Naive B cell (primary cell): ENCODE data around the gene PTCH2. TPM values are rescaled to one million over a fixed set of nuclear protein-coding genes. Genes with fewer than 3 reads are reported as not detected.
A peak's percentile ranks its signal among the peaks of the same experiment; 100 is the strongest.
"Not testable (repeated sequence)": the region's sequence is repeated elsewhere in the genome, so short reads cannot be mapped to it uniquely, and the experiment has no call there.

Source experiments
- ATAC-seq, 2 donors: fragments of 150-1000 bp; cut with Tn5 transposase; 2 replicates each; pipeline ENCODE4 v1.10.0; 2021; ENCODE audit warnings: low read depth in 2 of 2, mild to moderate bottlenecking in 2 of 2, moderate library complexity in 2 of 2
- DNase-seq: peaks from one replicate; pipeline ENCODE4 v3.0.0; 2022
- H3K27ac Mint-ChIP-seq, 6 donors: one replicate each; pipeline ENCODE4 v1.8.0; 2020 to 2022; ENCODE audit warnings: mild to moderate bottlenecking in 6 of 6, mixed read lengths in 6 of 6, moderate library complexity in 5 of 6, inconsistent platforms in 2 of 6
- H3K27me3 Mint-ChIP-seq, 3 donors: one replicate each; pipeline ENCODE4 v1.8.0; 2021 to 2022; ENCODE audit warnings: mixed read lengths in 3 of 3, mild to moderate bottlenecking in 1 of 3
- H3K36me3 Mint-ChIP-seq, 2 donors: one replicate each; pipeline ENCODE4 v1.8.0; 2020 to 2022; ENCODE audit warnings: mixed read lengths in 2 of 2, inconsistent platforms in 1 of 2, mild to moderate bottlenecking in 1 of 2
- H3K4me1 Mint-ChIP-seq, 3 donors: one replicate each; pipeline ENCODE4 v1.8.0; 2020 to 2022; ENCODE audit warnings: mixed read lengths in 3 of 3, inconsistent platforms in 1 of 3, mild to moderate bottlenecking in 1 of 3, moderate library complexity in 1 of 3
- H3K4me3 Mint-ChIP-seq, 8 donors: one replicate each; pipeline ENCODE4 v1.8.0; 2020 to 2022; ENCODE audit warnings: mild to moderate bottlenecking in 8 of 8, mixed read lengths in 8 of 8, moderate library complexity in 8 of 8, inconsistent platforms in 2 of 8
- H3K9me3 Mint-ChIP-seq, 7 donors: one replicate each; pipeline ENCODE4 v1.8.0; 2020 to 2022; ENCODE audit warnings: mixed read lengths in 7 of 7, mild to moderate bottlenecking in 5 of 7, inconsistent platforms in 2 of 7, moderate library complexity in 1 of 7
- polyA plus RNA-seq, 6 donors: library from polyadenylated mRNA; unstranded; fragments of 300-500 nt; fragmentation: Illumina TruSeq; gene quantifications; one replicate each; pipeline ENCODE4 v1.2.3, GENCODE V29; 2021; ENCODE audit warnings: low read depth in 6 of 6

PTCH2 gene
- polyA plus RNA-seq, 6 donors from 2014 or later, result 0.27 TPM; not detected in 5

DNA sequence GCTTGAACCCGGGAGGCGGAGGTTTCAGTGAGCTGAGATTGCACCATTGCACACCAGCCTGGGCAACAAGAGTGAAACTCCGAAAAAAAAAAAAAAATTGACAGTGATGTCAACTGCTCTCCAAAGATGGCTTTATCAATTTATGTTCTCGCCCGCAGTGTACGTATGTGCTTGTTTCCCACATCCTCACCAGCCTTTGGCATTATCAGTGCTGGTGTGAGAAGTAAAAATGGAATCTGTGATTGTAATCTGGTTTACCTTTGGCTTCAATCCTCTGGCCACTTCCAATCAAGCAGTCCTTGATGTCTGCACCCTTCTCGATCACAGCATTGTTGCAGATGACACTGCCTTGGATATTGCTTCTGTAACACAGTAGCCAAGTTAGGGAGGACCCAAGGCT, 14.4 kb upstream of the PTCH2 start:
- no peak overlapping the region for H3K27ac Mint-ChIP-seq
- peak overlapping the region in 1 of 8 donors; percentile 49 for H3K4me3 Mint-ChIP-seq
- peaks cover 18 to 26% (median 22%) of the 10 kb centered on the region in 3 donors for H3K4me1 Mint-ChIP-seq
- peaks cover 8 to 13% of the 10 kb centered on the region in 2 donors for H3K36me3 Mint-ChIP-seq
- H3K27me3 Mint-ChIP-seq, result no peaks in the 10 kb centered on the region
- ATAC-seq, result no peak
- H3K9me3 Mint-ChIP-seq, result no peaks in the 10 kb centered on the region
- DNase-seq, result no peak

DNA sequence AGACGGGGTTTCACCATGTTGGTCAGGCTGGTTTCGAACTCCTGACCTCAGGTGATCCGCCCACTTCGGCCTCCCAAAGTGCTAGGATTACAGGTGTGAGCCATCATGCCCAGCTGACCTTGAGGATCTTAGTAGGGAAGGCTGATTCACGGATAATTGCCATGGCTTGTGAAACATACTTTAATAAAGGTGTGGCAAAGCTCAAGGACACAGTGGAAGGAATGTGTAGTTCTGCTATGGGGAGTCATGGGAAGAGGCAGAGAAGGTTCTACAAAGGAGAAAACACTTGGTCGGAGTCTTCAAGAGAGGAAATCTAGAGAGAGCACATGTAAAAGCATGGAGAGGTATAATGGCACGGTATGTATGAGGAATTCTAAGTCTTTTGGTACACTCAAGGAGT, 12.7 kb upstream of the PTCH2 start:
- Mint-ChIP-seq H3K9me3 (no peaks in the 10 kb centered on the region), H3K27me3 (no peaks in the 10 kb centered on the region), H3K4me3 (no peak overlapping the region), H3K27ac (peak overlapping the region in 1 of 6 donors; percentile 78), H3K4me1 (peaks cover 21 to 26% (median 22%) of the 10 kb centered on the region in 3 donors), H3K36me3 (peaks cover 8 to 13% of the 10 kb centered on the region in 2 donors)
- ATAC-seq (no peak), DNase-seq (no peak)

DNA sequence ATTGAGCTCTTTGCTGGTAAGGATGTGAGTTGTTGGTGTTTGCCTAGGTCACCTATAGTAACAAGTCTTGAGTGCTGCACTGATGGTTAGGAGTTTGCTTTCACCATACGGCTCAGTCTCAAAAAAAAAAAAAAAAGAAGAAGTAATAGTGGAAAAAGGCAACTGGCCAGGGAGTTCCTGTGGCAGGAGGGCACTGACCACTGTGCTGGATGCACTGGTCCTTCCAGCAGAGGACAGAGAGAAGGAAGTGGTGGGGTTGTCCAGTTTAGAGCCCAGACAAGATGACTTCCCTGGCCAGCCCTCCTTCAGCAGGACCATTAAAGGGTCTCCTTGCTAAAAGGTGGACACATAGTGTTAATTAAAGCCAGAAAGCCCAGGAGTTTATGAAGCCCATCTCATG, 11.9 kb upstream of the PTCH2 start:
- no peak overlapping the region for H3K4me3 Mint-ChIP-seq
- no peak for ATAC-seq
- DNase-seq, result no peak
- no peaks in the 10 kb centered on the region for H3K9me3 Mint-ChIP-seq
- H3K27me3 Mint-ChIP-seq, result no peaks in the 10 kb centered on the region
- peaks cover 13 to 20% (median 15%) of the 10 kb centered on the region in 3 donors for H3K4me1 Mint-ChIP-seq
- H3K27ac Mint-ChIP-seq, result peak overlapping the region in 1 of 6 donors; percentile 70
- peaks cover 8 to 15% of the 10 kb centered on the region in 2 donors for H3K36me3 Mint-ChIP-seq

DNA sequence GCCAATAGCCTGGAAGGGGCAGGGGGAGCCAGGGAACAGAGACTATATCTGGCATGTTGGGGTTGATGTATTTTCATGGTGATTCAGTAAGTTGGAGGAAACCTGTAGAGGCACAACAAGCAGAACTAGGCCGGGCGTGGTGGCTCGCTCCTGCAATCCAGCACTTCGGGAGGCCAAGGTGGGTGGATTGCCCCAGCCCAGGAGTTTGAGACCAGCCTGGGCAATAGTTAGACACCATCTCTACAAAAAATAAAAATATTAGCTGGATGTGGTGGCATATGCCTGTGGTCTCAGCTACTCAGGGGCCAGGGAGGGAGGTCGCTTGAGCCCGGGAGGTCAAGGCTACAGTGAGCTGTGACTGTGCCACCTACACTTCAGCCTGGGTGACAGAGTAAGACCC, 10.1 kb upstream of the PTCH2 start:
- Mint-ChIP-seq H3K4me3 (no peak overlapping the region), H3K27ac (no peak overlapping the region), H3K36me3 (peaks cover 8 to 21% of the 10 kb centered on the region in 2 donors), H3K9me3 (no peaks in the 10 kb centered on the region), H3K27me3 (no peaks in the 10 kb centered on the region), H3K4me1 (peaks cover 12% of the 10 kb centered on the region in 3 donors)
- ATAC-seq, result no peak
- DNase-seq, result no peak

DNA sequence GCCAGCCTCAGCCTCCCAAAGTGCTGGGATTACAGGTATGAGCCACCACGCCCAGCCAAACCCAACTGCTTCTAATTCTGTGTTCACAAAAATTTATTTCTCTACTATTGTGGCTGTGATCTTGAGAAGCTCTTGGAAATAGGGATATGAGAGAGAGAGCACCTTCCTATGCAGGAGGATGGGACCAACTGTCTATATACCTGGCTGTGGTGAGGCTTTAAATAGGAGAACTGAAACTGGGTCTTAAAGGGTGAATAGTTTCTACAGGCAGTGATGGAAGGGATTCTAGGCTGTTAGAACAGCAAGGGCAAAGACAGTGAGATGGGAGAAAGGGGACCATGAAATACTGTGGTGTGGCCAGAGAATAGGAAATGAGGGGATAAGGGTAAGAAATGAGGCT, 8.3 kb upstream of the PTCH2 start:
- Mint-ChIP-seq H3K27ac (peak overlapping the region in 3 of 6 donors; percentile 0 to 76 (median 50)), H3K4me3 (no peak overlapping the region), H3K36me3 (peaks cover 4 to 15% of the 10 kb centered on the region in 2 donors), H3K9me3 (no peaks in the 10 kb centered on the region), H3K4me1 (peaks cover 12% of the 10 kb centered on the region in 3 donors), H3K27me3 (no peaks in the 10 kb centered on the region)
- DNase-seq (no peak), ATAC-seq (peak; percentile 37 to 50)

DNA sequence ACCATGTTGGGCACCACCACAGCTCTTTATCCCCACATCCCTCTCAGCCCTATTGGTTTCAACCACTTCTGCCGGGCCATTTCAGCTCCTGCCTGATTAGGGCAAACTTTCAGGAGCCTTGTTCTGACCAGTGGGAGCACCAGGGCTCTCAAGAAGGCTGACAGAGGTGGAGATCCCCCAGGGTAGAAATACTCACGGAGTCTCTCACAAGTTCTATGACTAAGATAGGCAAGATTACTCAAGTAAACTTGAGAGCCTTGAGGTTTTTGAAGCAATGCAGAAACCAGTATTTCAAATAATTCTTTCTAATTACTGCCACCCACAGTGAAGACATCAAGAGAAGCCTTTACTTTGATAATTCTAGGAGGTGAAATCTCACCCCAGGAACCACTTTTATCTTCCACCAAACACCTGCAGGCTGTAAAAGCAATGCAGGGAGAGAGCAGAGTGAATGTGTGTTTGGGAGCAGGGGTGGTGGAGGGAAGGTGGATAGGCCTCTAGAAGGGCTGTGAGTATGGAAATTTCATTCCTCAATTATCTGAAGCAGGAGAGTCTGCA, 6.6 kb upstream of the PTCH2 start:
- Mint-ChIP-seq H3K4me1 (peaks cover 12% of the 10 kb centered on the region in 3 donors), H3K36me3 (peaks cover 4 to 15% of the 10 kb centered on the region in 2 donors), H3K4me3 (peak overlapping the region in 1 of 8 donors; percentile 53), H3K9me3 (no peaks in the 10 kb centered on the region), H3K27ac (no peak overlapping the region), H3K27me3 (no peaks in the 10 kb centered on the region)
- DNase-seq (no peak), ATAC-seq (no peak)

DNA sequence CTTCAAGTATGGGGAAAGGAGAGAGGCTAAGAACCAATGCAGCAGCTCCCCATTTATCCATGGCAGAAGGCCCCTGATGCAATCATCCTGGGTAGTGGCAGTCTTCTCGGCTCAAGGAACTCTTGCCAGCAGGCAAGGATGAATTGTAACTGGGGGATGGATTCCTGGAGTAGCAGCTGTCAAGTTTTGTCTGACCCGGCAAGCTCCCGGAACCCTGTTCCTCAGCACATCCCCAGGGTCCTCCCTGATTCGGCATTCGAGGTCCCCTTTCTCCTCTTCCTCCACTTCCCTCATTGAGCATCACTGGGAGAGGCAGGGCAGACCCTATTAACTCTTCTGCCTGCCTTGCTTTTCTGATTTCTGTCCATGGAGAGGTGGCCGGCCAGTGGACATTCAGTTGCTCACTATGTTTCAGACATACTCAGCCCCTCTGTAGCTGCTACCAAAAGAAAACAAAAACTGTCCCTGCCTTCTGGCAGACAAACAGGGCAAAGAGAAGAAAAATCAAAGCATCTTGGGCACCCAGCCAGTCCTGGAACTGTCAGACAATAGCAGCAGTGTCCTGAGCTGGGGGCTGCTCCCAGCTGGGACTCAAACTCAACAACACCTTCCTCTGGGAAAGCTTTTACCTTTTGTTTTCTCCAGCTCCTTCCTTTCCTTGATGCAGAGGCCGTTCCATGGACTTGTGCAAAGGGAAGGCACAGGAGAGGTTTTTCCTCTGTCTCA, 5.6 kb upstream of the PTCH2 start:
- Mint-ChIP-seq H3K36me3 (peaks cover 4 to 15% of the 10 kb centered on the region in 2 donors), H3K4me3 (no peak overlapping the region), H3K27ac (peak overlapping the region in 1 of 6 donors; percentile 70), H3K27me3 (no peaks in the 10 kb centered on the region), H3K9me3 (no peaks in the 10 kb centered on the region), H3K4me1 (peaks cover 12 to 16% (median 12%) of the 10 kb centered on the region in 3 donors)
- no peak for DNase-seq
- ATAC-seq, result no peak

DNA sequence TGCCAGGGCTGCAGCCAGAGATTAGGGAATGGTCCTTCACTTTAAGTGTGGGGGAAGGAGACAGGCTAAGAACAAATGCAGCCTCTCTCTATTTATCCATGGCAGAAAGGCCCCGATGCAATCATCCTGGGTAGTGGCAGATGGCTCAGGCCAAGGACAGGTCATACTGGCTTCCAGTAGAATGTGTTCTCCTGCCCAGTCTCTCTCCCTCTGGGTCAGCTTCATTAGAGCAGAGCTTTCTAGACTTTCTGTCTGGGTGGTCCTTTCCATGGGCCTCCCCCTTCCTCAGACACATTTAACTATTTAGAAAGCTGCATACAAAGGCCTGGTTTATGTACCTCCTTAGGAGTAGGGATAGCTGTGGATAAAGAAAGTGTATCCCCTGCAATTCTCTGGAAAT, 4.8 kb upstream of the PTCH2 start:
- DNase-seq, result no peak
- ATAC-seq, result no peak
- H3K27ac Mint-ChIP-seq, result no peak overlapping the region
- H3K9me3 Mint-ChIP-seq, result no peaks in the 10 kb centered on the region
- H3K36me3 Mint-ChIP-seq, result peaks cover 3 to 12% of the 10 kb centered on the region in 2 donors
- peaks cover 11 to 16% (median 14%) of the 10 kb centered on the region in 3 donors for H3K4me1 Mint-ChIP-seq
- H3K27me3 Mint-ChIP-seq, result no peaks in the 10 kb centered on the region
- H3K4me3 Mint-ChIP-seq, result no peak overlapping the region

DNA sequence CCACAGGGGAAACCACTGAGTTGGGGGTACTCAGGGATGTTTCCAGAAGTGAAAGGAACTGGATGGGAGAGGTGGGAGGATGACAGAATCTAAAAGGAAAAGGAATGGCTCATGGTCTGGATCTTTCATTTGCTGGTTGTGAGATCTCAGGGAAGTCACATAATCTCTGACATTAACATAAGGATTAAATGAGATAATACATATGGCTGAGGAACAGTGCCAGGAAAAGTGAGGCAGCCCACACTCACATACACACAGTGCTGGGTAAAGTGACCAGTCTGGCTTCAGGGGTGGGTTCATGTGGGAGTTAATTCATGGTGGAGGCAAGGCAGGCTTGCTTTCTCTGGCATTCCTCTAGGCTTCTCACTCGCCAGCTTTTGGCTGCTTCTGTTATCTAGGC, 3.9 kb upstream of the PTCH2 start:
- Mint-ChIP-seq H3K27ac (no peak overlapping the region), H3K9me3 (no peaks in the 10 kb centered on the region), H3K4me3 (no peak overlapping the region), H3K27me3 (peaks cover 0 to 6% (median 0%) of the 10 kb centered on the region in 3 donors), H3K4me1 (peaks cover 8 to 20% (median 17%) of the 10 kb centered on the region in 3 donors), H3K36me3 (peaks cover 0 to 8% of the 10 kb centered on the region in 2 donors)
- no peak for DNase-seq
- no peak for ATAC-seq

DNA sequence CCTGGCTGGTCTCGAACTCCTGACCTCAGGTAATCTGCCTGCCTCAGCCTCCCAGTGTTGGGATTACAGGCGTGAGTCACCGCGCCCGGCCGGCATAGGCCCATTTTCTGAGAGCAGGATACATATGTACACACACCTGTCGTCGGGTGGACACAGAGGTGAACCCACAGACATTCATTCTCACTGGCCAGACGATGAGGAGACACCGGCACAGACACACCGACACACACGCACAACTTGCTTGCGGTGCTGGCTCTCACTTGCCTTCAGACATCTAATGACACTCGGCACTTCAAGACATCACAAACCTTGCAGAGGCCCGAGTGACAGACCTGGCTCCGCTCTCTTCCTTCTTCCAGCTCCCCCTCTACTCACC, 579 bp downstream of the PTCH2 start:
- H3K36me3 Mint-ChIP-seq, result no peaks in the 10 kb centered on the region
- H3K9me3 Mint-ChIP-seq, result no peaks in the 10 kb centered on the region
- peak overlapping the region in 7 of 8 donors; percentile 59 to 87 (median 71) for H3K4me3 Mint-ChIP-seq
- H3K4me1 Mint-ChIP-seq, result peaks cover 6 to 15% (median 8%) of the 10 kb centered on the region in 3 donors
- H3K27ac Mint-ChIP-seq, result peak overlapping the region in 1 of 6 donors; percentile 66
- ATAC-seq, result peak; percentile 28 to 44
- peaks cover 3 to 20% (median 10%) of the 10 kb centered on the region in 3 donors for H3K27me3 Mint-ChIP-seq
- no peak for DNase-seq

DNA sequence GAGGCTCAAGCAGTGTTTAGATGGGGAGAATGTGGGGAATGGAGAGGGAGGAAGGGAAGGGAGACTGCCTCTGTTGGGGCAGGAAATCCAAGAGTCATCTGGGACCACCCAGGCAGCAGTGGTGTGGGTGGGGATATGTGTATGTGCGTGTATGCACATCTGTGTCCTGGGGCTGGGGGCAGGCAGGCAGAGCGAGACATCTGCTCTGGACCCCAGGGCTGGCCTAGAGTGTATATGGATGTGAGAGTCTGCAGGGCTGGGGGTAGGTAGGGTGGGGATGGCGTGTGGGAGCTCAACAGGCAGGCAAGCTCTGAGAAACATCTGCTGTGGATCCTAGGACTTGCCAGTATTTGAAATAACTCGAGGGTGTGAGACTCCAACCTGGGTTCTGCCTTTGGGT, 3.5 kb downstream of the PTCH2 start:
- H3K36me3 Mint-ChIP-seq, result no peaks in the 10 kb centered on the region
- H3K4me1 Mint-ChIP-seq, result peaks cover 12 to 25% (median 17%) of the 10 kb centered on the region in 3 donors
- H3K27ac Mint-ChIP-seq, result peak overlapping the region in 1 of 6 donors; percentile 38
- H3K4me3 Mint-ChIP-seq, result no peak overlapping the region
- no peak for ATAC-seq
- no peaks in the 10 kb centered on the region for H3K9me3 Mint-ChIP-seq
- H3K27me3 Mint-ChIP-seq, result peaks cover 3 to 20% (median 10%) of the 10 kb centered on the region in 3 donors
- DNase-seq, result no peak

DNA sequence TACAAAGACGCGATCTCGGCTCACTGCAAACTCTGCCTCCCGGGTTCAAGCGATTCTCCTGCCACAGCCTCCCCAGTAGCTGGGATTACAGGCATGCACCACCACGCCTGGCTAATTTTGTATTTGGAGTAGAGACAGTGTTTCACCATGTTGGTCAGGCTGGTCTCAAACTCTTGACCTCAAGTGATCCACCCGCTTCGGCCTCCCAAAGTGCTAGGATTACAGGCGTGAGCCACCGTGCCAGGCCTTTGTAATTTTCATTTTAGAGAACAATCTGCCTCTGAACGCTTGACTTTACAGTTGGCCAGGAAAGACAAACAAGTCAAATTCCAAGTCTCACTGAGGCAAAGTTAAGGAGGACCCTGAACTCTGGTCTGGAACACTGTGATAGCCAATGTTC, 4.8 kb downstream of the PTCH2 start:
- not testable (repeated sequence) for H3K9me3 Mint-ChIP-seq, ATAC-seq, H3K36me3 Mint-ChIP-seq, H3K4me3 Mint-ChIP-seq, DNase-seq, H3K27ac Mint-ChIP-seq
- peaks cover 3 to 20% (median 10%) of the 10 kb centered on the region in 3 donors for H3K27me3 Mint-ChIP-seq
- H3K4me1 Mint-ChIP-seq, result peaks cover 16 to 27% (median 17%) of the 10 kb centered on the region in 3 donors

DNA sequence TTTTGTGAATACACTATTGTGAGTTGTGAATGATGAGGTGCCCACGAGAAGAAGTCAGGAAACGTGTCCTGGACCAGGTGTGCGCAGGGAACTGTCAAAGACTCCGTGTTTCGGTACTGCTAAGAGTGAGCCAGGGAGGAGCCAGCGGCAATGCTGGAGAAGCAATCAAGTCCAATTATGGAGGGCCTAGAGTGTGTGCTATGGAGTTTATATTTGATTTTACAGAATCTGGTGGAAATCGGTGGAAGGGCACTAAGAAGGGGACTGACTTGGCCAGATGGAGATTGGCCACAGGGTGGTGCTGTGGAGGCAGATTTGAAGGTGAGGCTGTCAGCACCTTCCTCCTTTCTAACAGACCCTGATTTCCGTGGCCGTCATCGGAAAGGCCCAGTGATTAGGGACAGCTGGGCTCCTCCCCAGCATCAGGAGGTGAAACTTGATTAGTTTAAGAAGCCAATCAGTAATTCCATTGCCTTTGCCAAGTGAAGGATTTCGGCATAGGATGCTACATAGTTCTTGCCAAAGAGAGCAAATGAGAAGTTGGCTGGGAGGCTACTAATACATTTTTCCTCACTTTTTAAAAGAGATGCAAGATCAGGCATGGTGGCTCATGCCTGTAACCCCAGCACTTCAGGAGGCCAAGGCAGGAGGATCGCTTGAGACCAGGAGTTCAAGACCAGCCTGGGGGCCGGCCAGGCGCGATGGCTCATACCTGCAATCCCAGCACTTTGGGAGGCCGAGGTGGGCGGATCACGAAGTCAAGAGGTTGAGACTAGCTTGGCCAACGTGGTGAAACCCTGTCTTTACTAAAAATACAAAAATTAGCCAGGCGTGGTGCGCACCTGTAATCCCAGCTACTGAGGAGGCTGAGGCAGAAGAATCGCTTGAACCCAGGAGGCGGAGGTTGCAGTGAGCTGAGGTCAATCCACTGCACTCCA, 7.0 kb downstream of the PTCH2 start:
- Mint-ChIP-seq H3K4me1 (peaks cover 9 to 16% (median 10%) of the 10 kb centered on the region in 3 donors), H3K27ac (peak overlapping the region in 3 of 6 donors; percentile 25 to 87 (median 26)), H3K9me3 (no peaks in the 10 kb centered on the region), H3K36me3 (no peaks in the 10 kb centered on the region), H3K4me3 (peak overlapping the region in 4 of 8 donors; percentile 13 to 60 (median 58)), H3K27me3 (peaks cover 1 to 6% (median 3%) of the 10 kb centered on the region in 3 donors)
- peak; percentile 99 to 100 for ATAC-seq
- peak; percentile 79 for DNase-seq
